Measurements from ENCODE around the gene PBX1.

The PBX1 gene

DNA sequence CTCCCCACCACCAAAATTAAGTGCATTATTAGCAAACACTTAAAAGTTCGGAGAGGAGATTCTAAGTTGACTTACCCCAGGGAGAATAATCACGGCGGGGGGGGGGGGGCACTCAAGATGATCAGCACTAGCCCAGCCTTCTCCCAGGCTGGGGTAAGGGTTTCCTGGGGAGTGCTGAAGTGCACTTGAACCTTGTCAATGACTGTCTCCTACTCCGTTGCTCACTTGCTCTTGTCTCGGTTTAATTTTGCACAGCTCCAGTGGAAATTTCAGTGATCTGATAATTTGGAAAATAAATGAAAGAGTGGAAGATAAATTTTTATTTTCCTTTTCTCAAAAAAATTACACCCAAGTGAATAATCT, 59.2 kb downstream of the PBX1 start:
- no peak for DNase-seq (ENCODE audit: low spot score)

DNA sequence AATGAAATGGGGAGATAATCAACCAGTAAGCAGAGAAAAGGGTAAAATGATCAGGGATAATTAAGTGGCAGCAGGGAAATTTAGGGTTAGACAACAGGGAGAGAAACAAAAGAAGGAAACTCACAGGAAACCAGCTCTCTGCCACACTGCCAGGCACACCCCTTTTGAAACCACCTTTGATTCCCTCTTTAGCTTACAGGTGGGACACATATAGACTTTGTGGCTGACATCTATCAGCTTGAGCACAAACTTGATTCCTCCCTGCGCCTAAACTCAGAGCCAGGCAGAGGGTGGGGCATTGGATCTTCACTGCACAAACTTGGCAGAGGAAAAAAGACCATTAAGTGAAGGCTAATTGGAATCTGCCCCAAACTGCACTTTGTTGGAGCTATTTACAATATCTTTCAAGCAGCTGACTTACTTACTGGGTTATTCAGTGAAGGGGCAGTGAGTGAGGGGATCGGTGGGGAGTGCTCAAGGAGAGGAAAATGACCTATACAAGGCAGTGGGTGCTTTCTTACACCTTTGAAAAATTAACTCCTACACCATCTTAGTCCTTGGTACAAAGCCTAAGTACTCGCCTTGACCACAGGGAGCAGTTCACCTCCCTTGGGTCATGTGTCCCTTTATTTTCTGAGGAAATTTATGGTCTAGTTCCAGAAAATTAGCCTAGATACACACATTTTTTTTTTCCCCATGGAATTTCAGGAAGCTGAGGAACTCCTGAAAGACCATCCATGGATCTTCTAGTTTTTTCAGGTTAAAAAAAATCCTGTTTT, 60.2 kb downstream of the PBX1 start:
- DNase-seq (ENCODE audit: low spot score), result no peak

- no peak for DNase-seq (ENCODE audit: low spot score)
Observed at GRCh38 chr1:164622068-164622845, 63.3 kb downstream of the PBX1 start.

DNA sequence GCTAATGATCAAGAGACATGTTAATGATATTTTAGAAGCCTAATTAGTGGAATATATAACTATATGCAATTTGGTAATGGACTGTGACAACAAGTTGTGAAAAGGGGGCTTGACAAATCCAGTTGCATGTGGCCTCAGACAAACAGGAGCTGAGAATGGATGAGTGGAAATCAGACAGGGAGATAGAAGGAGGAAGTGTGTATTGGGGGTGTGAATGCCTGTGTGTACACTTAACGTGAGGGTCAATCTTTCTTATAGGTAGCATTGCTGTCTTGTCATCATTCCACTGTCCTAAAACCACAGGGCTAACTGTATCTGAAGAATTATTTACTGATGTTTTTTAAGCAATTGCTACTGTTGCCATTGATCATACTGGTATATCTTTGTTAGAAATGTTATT, 64.8 kb downstream of the PBX1 start:
- DNase-seq (ENCODE audit: low spot score), result no peak

DNA sequence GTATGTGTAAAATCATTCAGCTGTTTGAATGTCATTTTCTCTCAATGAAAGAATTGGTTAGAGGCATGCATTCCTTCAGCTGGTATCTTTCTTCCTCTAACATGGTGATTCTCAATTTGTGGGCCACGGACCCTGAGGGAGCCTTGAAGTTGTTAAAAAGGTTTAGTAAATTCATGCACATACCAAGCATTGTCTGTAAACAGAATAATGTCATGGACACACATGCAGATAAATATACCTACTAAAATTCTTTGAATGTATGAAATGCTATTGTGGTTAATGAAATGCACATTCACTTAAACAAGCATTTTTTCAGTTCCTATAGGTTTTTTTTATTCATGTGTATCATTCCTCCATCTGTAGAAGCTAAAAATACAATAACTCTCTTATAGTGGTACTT, 65.4 kb downstream of the PBX1 start:
- DNase-seq (ENCODE audit: low spot score), result no peak

DNA sequence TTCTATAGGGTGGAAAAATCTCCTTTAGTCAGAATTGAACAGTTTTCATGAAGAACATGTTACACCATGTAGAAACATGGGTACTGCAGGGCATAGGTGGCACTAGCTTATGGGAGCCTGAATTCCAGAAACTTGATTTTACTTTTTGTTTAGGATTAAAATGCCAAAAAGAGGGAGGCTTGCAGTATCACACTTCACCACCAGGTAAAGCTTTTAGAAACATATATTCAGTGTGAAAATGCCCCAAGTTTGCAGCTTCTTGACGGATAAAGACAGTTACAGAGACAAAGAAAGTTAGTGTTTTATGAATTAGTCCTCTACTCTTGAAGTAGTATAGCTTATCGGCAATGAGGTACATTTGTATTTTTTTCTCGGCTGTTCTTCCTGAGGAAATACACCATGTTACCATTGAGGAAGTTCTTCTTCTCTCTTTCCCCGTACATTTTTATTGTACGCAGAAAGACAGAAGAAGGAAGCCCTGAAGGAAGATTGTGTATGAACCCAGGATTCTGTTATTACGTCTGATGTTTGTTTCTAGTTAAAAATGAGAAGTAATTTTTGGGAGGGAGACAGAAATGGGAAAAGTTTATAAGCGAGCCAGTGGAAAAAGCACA, 66.1 kb downstream of the PBX1 start:
- no peak for DNase-seq (ENCODE audit: low spot score)

DNA sequence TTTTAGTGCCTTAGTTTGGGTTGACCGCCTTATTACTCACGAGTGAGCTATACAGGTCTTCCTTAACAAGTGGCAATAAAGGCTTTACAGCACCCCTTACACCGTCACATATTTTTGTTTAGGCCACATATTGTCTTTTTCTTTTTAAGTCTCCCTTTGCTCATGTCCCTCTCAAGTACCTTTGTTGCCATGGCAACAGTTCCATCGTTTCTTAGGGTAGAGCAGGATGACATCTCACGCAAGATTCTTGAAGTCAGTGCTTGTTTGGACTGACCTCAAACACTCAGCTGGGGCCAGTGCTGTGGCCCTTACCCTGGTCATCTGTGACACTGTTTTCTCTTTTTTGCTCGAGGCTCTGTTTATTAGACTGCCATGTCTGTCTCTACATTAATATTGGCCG, 69.8 kb downstream of the PBX1 start:
- no peak for DNase-seq (ENCODE audit: low spot score)

DNA sequence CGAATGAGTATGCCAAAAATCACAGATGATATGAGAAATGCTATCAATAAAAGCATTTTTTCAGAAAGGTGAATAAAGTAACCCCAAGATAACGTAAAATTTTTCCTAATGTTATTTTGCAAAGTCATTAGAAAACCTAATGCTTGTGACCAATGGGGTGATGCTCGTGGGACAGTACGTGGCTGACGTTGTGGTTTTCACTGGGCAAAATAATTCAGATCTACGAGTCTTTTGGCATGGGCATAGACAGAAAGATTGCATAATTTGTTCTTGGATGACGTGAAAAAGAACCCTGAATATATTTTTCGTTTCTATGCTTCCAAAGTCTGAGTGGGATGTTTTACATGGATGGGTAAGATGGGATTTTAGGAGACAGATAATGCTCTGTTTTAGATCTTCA, 71.0 kb downstream of the PBX1 start:
- no peak for DNase-seq (ENCODE audit: low spot score)

DNA sequence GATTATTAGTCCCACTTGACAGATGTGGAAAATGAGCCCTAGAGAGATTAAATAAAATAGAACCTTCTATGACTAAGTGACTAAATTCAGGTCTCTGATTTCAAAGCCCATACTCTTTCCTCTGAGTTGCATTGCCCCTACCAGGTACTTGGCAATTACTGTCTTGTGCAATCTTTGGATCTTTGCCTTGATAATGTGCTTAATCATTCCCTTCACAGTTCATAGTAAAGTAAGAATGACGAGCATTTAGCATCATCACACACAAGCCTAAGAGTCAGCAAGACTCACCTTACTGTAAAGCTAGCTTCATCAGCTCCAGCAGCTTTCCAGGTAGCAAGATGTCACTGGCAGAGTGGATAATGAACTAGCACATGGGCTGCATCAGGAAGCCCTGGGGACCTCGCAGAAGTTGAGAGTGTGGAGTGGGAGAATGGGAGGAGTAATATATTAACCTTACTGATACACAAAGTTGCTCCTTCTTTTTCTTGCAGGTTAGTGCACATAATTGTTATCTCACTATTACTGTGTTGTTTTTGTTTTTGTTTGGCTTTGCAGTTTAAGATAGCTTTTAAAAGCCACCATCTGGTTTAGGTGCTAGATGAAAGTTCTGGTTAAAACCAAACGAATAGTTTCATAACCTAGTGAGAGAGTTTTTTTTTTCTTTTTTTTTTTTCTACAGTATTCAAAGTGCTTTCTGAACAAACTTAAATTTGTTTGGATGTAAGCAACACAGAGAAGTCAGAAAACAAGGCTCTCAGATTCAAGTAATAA, 71.8 kb downstream of the PBX1 start:
- DNase-seq (ENCODE audit: low spot score), result no peak

- no peak for DNase-seq (ENCODE audit: low spot score)
Observed at GRCh38 chr1:164631751-164632150, 72.8 kb downstream of the PBX1 start.

DNA sequence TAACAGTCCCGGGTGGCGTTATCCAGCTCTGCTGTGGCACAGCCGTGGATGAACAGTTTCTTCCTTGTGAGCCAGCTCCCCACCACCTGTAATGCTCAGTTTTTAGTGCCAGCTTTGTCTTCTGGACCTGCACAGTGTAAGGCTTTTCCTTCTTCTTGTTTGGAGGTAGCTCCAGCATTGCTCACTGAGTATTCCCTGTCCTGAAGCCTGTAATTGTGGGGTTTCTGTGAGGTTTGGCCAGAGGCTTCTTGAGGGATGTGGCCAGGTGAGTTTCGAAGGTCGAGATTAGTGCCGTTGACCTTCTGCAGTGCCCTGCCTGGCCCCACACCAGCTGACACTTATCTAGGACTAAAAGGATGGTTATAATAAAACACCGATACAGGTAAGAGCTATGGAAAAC, 75.0 kb downstream of the PBX1 start:
- no peak for DNase-seq (ENCODE audit: low spot score)

GRCh38 chr1:164635059-164635802, 76.2 kb downstream of the PBX1 start:
- DNase-seq (ENCODE audit: low spot score), result no peak

DNA sequence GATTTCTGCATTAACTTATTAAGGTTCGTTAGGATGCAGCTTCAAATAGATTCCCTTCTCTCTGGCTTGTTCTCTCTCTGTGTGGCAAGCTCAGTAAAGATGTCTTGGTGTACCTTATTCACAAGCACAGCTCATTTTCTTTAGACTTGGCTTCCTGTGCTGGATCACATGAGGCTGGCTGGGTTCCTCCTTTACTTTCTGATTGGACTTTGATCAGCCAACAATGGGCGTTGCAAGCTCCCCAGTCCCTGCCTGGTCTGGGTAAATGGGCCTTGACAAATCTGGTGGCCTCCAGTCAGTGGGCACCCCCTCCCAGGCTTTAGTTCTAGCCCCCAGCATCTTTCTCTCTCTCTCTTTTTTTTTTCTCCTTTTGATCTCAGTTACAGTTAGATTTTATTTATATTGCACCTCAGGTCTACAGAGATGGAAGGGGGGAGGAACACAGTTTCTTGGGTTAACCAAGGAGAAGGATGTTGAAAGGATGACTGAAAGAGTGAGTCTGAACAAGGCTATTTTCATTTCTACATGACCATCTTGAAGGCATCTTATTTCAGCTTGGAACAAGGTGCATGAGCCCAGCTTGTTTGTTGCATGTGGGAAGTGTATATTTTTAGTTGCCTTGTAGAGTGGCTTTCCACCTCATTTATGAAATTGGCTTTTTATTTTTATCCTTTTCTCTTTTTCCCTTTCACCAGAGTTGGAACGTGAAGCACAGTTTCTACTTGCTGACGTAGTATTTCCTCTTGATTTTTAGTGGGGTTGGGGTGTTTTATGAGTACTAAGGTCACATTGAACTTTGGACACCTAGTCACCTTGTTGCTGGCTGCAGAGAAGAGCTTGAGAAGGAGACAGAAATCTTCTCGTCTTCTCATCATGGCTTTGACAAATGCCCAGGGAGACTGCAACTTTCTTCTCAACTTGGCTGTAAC, 77.1 kb downstream of the PBX1 start:
- no peak for DNase-seq (ENCODE audit: low spot score)

- no peak for DNase-seq (ENCODE audit: low spot score)
Observed at GRCh38 chr1:164636757-164637156, 77.8 kb downstream of the PBX1 start.

GRCh38 chr1:164637461-164638375, 78.7 kb downstream of the PBX1 start:
- no peak for DNase-seq (ENCODE audit: low spot score)

GRCh38 chr1:164638492-164639202, 79.7 kb downstream of the PBX1 start:
- no peak for DNase-seq (ENCODE audit: low spot score)

DNA sequence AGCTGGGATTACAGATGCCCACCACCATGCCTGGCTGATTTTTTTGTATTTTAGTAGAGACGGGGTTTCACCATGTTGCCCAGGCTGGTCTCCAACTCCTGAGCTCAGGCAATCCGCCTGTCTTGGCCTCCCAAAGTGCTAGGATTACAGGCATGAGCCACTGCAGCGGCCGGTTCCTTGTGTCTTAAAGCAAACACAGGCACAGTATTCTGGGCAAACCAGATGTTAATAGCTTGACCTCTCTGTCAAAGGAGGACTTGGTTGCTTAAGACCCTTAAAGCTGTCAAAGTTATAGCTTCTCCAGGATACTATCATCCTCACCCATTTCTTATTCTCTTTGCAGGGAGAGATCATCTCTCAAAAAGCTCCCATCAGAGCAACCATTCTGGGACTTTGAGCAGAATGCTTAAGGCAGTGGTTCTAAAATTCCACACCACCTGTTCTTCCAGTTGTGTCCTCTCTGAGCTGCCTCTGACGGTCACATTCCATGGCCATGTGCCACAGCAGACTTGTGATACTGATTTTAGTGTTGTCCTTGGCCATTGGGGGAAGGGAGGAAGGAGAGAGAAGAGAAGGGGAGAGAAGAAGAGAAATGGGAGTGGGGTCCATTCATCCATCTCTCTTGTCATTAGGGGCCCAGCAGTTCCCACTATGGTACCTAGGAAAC, 81.8 kb downstream of the PBX1 start:
- no peak for DNase-seq (ENCODE audit: low spot score)

DNA sequence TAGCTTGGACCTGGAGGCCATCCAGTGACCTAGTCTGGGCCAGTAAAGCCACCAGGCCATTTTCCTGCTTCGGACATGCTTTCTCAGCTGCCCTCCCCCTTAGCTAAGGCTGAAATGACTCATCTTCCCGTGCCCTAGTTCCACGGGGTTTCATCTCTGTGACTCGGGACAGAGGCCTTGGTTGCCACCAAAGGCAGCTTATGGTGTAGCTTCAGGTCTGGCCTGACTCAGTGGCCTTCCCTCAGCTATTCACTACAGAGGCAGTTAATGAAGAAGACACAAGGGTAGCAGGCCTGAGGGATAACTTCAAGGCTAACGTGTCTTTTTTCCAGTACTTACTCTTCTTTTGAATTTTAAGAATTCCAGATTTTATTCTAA, 82.4 kb downstream of the PBX1 start:
- no peak for DNase-seq (ENCODE audit: low spot score)

All from CD4-positive, alpha-beta T cell treated with Interleukin-2 at 100 ng/mL for 4 hours (primary cell).